ENCODE results near the gene ELK3. TPM values are rescaled to one million over a fixed set of nuclear protein-coding genes. Genes with fewer than 3 reads are reported as not detected.

The ELK3 gene
- total RNA-seq, 2 donors from 2014 or later, result 15.1 to 16.3 TPM

DNA sequence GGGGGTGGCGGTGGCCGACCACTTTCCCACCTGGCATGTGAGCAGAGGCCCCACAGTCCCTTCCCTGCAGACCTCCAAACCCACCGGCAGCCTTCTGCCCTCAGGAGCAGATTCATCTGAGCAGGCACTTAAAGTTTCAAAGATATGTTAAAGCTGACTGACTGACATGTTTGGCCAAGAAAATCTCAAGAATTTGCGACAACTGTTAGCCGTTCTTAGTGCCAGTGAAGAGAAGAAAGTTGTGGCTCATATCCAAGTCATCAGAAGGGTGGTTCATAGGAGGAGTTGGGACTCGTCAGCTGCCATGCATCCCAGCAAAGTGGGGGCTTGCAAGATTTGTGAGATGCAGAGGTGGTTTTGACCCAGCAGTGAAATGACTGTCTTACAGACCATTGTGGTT, 27.2 kb downstream of the ELK3 start:
- H3K4me1 ChIP-seq, result peaks cover 0 to 55% of the 10 kb centered on the region in 2 donors
- H3K27me3 ChIP-seq, result no peaks in the 10 kb centered on the region
- peak overlapping the region; percentile 47 to 73 for H3K27ac ChIP-seq
- no peak for DNase-seq (ENCODE audit: low spot score)
- no peaks in the 10 kb centered on the region for H3K9me3 ChIP-seq
- H3K4me3 ChIP-seq, result no peak overlapping the region
- TF ChIP-seq, protein P1, sequence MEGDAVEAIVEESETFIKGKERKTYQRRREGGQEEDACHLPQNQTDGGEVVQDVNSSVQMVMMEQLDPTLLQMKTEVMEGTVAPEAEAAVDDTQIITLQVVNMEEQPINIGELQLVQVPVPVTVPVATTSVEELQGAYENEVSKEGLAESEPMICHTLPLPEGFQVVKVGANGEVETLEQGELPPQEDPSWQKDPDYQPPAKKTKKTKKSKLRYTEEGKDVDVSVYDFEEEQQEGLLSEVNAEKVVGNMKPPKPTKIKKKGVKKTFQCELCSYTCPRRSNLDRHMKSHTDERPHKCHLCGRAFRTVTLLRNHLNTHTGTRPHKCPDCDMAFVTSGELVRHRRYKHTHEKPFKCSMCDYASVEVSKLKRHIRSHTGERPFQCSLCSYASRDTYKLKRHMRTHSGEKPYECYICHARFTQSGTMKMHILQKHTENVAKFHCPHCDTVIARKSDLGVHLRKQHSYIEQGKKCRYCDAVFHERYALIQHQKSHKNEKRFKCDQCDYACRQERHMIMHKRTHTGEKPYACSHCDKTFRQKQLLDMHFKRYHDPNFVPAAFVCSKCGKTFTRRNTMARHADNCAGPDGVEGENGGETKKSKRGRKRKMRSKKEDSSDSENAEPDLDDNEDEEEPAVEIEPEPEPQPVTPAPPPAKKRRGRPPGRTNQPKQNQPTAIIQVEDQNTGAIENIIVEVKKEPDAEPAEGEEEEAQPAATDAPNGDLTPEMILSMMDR (IDR thresholded peaks at IDR 0.05), result no peak
- no peaks in the 10 kb centered on the region for H3K36me3 ChIP-seq

DNA sequence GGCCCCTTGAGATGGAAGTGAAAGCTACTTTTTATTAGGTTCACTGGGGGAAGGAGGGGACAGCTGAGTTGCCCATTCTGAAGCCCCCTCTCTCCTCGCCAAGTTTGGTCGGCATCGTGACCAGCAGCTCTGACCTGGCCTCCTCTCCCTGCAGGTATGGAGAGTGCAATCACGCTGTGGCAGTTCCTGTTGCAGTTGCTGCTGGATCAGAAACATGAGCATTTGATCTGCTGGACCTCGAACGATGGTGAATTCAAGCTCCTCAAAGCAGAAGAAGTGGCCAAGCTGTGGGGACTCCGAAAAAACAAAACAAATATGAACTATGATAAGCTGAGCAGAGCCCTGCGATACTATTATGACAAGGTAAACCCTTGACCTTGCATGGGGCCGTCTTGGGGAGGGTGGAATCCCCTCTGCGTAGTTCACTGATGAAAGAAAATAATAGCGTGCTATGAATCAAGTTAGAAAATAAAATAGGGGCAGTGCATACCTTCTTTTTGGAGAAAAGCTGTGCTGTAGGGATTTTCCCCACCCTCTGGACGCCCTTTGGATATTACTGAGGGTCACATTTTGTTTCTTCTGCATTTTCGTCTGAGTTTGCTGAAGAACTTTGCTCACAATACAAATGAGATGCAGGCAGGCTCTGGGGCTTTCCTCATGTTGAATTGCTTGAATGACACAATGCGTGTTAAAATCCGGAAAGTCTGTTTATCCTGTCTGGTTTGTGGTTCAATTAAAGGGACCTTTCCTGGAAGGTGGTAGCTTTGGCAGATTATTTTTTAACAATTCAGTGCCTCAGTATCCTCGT, 29.4 kb downstream of the ELK3 start:
- H3K27me3 ChIP-seq, result no peaks in the 10 kb centered on the region
- no peak overlapping the region for H3K4me3 ChIP-seq
- H3K9me3 ChIP-seq, result no peaks in the 10 kb centered on the region
- peak overlapping the region in 1 of 2 donors; percentile 22 for H3K27ac ChIP-seq
- no peaks in the 10 kb centered on the region for H3K36me3 ChIP-seq
- peaks cover 0 to 55% of the 10 kb centered on the region in 2 donors for H3K4me1 ChIP-seq
- DNase-seq (ENCODE audit: low spot score), result peak; percentile 34
- TF ChIP-seq, protein P1 (IDR thresholded peaks at IDR 0.05), result no peak

DNA sequence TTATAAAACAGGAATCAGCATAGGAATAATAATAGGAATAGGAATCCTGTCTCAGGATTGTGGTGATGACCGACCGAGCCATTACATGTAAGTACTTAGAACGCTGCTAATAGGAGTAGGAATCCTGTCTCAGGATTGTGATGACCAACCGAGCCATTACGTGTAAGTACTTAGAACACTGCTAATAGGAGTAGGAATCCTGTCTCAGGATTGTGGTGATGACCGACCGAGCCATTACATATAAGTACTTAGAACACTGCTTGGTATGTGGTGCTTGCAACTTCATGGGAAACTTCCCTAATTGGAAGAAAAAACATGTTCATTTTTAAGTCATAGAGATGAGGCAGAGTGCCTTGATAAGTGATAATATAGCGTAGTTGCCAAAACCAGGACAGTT, 30.0 kb downstream of the ELK3 start:
- Histone ChIP-seq H3K27ac (peak overlapping the region in 1 of 2 donors; percentile 22), H3K27me3 (no peaks in the 10 kb centered on the region), H3K4me3 (no peak overlapping the region), H3K4me1 (peaks cover 0 to 53% of the 10 kb centered on the region in 2 donors), H3K36me3 (no peaks in the 10 kb centered on the region), H3K9me3 (no peaks in the 10 kb centered on the region)
- TF ChIP-seq, protein P1 (IDR thresholded peaks at IDR 0.05), result no peak
- DNase-seq (ENCODE audit: low spot score), result no peak

DNA sequence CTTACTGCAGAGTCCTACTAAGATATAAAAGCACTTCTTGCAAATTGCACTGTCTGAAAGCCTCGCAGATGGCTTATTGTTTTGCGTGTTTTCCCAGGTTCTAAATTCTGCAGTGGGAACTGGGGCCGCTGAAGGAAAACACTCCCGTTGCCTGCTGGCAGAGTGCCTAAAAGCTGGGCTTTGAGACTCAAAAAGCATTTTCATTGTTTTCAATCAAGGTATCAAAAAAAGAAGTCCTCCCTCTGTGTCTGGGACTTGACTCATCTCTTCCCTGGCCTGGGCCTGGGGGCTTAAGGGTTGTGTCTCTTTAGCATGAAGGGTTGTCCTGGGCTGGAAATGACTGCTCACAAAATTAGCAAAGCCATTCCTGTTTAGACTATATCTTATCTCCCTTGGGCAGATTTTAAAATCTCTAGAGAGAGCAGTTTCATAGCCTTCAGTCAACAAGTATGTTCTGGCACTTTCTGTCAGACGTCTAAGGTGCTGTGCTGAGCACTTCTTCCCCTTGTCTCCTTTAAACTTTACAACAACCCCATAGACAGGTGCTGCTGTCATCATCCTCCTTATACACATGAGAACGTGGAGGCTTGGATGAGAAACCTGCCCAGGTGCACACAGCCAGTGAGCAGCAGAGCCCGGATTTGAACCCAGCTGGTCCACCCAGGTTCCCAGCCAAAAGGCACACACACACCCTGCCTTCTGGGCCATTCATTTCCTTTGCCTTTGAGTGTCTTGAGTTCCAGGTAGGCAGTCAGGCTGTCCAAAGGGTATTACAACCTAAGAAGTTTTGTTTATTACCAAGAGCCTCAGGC, 31.1 kb downstream of the ELK3 start:
- TF ChIP-seq, protein P1 (IDR thresholded peaks at IDR 0.05), result no peak
- DNase-seq (ENCODE audit: low spot score), result no peak
- Histone ChIP-seq H3K27ac (peak overlapping the region; percentile 2 to 53), H3K27me3 (no peaks in the 10 kb centered on the region), H3K9me3 (no peaks in the 10 kb centered on the region), H3K36me3 (no peaks in the 10 kb centered on the region), H3K4me1 (peaks cover 0 to 46% of the 10 kb centered on the region in 2 donors), H3K4me3 (no peak overlapping the region)

DNA sequence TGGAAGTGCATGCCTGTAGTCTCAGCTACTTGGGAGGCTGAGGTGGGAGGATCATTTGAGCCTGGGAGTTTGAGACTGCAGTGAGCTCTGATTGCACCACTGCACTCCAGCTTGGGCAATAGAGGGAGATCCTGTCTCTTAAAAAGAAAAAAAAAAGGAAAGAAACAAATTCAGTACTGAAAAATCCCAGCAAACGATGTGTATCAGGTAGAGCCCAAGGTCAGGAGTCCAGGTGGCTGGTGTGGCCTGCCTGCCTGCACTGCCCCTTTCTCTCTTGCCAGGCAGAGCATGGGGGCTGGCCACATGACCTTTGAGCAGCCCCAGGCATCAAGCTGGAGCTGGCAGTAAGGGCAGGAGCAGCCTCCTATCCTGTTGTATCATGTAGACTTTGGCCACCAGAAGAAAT, 31.8 kb downstream of the ELK3 start:
- no peaks in the 10 kb centered on the region for H3K9me3 ChIP-seq
- H3K36me3 ChIP-seq, result no peaks in the 10 kb centered on the region
- no peak overlapping the region for H3K4me3 ChIP-seq
- H3K27ac ChIP-seq, result peak overlapping the region in 1 of 2 donors; percentile 53
- peaks cover 0 to 41% of the 10 kb centered on the region in 2 donors for H3K4me1 ChIP-seq
- TF ChIP-seq, protein P1 (IDR thresholded peaks at IDR 0.05), result no peak
- DNase-seq (ENCODE audit: low spot score), result no peak
- H3K27me3 ChIP-seq, result no peaks in the 10 kb centered on the region

All from right atrium auricular region (tissue), 2 donors.